Suprapubic skin (tissue), 4 donors: ENCODE measurements around the gene GXYLT2.

Experiments used
- POLR2A ChIP-seq, 2 donors: fragments of 450-650 bp; IDR thresholded peaks; one replicate each; pipeline ENCODE4 v1.6.1; 2017; ENCODE audit warnings: antibody characterized with exemption in 2 of 2, mild to moderate bottlenecking in 2 of 2, moderate library complexity in 2 of 2
- POLR2AphosphoS5 ChIP-seq, 3 donors: sonication (generic); formaldehyde crosslinking; IDR thresholded peaks; one replicate each; pipeline ENCODE4 v1.6.1; 2017; ENCODE audit warnings: antibody characterized with exemption in 3 of 3
- TF ChIP-seq, protein P1 (sequence below), 2 donors: fragments of 200-600 bp in 1 of 2; fragments of 450-650 bp in 1 of 2; sonication (generic) in 1 of 2; IDR thresholded peaks; one replicate each; pipeline ENCODE4 v1.5.1; 2016 to 2019; ENCODE audit warnings: antibody characterized with exemption in 2 of 2, mild to moderate bottlenecking in 1 of 2, moderate library complexity in 1 of 2

DNA sequence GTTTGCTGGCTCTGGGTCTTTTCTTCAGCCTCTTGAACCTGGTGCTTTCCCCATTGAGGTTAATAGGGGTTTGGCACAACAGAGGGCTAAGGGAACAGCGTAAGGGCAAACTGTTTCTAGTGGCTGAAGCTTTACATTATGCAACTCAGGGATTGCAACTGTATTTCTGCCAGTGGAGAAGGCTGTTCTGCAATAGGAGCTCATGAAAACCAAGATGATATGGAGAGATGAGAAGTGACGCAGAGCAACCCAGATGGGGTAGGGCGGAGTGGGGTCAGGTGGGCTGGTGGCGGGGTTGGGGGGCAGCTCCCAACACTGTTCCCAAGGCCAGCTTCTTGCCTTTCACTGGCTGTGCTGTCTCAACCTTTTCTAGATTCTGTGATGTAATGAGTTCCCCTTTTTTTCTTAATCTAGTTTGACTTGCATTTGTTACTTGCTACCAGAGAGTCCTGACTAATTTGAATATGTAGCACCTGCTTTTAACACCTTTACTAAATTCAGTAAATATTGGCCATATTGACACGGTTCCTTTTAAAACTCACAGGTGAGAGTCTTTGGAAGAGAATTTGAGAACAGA is 7.2 kb downstream of the GXYLT2 start:
- TF ChIP-seq, protein P1, sequence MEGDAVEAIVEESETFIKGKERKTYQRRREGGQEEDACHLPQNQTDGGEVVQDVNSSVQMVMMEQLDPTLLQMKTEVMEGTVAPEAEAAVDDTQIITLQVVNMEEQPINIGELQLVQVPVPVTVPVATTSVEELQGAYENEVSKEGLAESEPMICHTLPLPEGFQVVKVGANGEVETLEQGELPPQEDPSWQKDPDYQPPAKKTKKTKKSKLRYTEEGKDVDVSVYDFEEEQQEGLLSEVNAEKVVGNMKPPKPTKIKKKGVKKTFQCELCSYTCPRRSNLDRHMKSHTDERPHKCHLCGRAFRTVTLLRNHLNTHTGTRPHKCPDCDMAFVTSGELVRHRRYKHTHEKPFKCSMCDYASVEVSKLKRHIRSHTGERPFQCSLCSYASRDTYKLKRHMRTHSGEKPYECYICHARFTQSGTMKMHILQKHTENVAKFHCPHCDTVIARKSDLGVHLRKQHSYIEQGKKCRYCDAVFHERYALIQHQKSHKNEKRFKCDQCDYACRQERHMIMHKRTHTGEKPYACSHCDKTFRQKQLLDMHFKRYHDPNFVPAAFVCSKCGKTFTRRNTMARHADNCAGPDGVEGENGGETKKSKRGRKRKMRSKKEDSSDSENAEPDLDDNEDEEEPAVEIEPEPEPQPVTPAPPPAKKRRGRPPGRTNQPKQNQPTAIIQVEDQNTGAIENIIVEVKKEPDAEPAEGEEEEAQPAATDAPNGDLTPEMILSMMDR (IDR thresholded peaks at IDR 0.05): no peak
- TF ChIP-seq POLR2AphosphoS5 (IDR thresholded peaks at IDR 0.05) (no peak), POLR2A (IDR thresholded peaks at IDR 0.05) (no peak)
